Caki2 (cell line): Measurements from ENCODE around the gene PRRC2B. TPM values are rescaled to one million over a fixed set of nuclear protein-coding genes. Genes with fewer than 3 reads are reported as not detected.
"Not testable (repeated sequence)": the region's sequence is repeated elsewhere in the genome, so short reads cannot be mapped to it uniquely, and the experiment has no call there.

ENCODE experiments used
- DNase-seq: peaks from one replicate; pipeline ENCODE4 v3.0.0-alpha.2; 2015; ENCODE audit warnings: low read depth
- in situ Hi-C: cut with HindIII; loops from 2 replicates; pipeline ENCODE4 v1.10.0; 2016; ENCODE audit warnings: low sequenced_read_pairs, low pct_unique_long_range_greater_than_20kb, mixed read lengths
- total RNA-seq: library from RNA; depleted of rRNA; stranded (reverse); fragments of >200 nt; shearing (Covaris generic); gene quantifications from 2 replicates; pipeline ENCODE4 v1.2.3, GENCODE V29; 2014; ENCODE audit warnings: low replicate concordance; rRNA removed

The PRRC2B gene
- total RNA-seq = 35.4 and 36.8 TPM in 2 replicates

DNA sequence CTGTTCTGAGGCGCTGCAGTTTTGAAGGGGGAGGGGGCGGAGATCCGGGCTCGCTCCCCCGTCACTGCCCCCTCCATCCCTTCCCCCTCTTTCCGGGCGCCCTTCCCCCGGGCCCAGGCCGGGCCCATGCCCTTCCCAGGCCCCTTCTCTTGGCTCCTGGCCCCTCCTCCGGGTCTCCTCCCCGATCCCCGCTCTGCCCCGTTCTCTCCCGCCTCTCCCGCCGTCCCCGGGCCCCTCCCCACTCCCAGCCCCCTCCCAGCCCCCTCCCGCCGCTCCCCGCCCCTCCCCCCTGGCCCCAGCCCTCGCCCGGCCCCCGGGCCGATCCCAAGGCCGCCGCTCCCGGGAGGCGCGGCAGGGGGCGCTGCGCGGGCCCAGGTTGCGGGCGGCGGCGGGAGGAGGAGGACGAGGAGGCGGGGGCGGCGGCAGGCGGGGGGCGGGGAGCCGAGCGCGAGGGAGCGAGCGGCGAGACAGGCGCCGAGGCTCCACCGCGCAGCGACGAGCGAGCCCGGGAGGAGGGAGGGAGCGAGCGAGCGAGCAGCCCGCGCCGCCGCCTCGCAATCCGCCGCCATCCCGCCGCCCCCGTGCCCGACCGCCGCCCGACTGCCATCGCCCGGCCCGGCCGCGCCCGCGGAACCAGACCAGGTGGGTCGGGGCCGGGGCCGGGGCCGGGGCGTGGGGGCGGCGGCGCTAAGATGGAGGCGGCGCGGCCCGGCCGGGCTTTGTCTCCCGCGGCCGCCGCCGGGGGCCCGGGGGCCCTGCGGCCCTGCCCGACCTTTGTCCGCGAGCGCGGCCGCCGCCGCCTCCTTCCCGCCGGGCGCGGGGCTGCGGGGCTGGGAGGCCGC is at the start of gene PRRC2B:
Gene PRRC2B (plus strand): TSS at position 465 of the 842 bp plus-strand sequence. CDS start 36,059 bp downstream, outside the sequence.
- in situ Hi-C loops = no loop called here
- peak; percentile 61 for DNase-seq

DNA sequence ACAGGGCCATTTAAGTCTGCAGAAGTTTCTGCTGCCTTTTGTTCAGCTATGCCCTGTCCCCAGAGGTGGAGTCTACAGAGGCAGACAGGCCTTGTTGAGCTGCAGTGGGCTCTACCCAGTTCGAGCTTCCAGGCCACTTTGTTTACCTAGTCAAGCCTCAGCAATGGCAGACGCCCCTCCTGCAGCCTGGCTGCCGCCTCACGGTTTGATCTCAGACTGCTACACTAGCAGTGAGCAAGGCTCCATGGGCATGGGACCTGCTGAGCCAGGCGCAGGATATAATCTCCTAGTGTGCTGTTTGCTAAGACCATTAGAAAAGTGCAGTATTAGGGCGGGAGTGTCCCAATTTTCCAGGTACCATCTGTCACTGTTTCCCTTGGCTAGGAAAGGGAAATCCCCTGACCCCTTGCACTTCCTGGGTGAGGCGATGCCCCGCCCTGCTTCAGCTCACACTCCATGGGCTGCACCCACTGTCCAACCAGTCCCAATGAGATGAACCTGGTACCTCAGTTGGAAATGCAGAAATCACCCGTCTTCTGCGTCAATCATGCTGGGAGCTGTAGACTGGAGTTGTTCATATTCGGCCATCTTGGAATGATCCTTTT is 48.9 kb upstream of the PRRC2B start:
- in situ Hi-C loops, DNase-seq: not testable (repeated sequence)

DNA sequence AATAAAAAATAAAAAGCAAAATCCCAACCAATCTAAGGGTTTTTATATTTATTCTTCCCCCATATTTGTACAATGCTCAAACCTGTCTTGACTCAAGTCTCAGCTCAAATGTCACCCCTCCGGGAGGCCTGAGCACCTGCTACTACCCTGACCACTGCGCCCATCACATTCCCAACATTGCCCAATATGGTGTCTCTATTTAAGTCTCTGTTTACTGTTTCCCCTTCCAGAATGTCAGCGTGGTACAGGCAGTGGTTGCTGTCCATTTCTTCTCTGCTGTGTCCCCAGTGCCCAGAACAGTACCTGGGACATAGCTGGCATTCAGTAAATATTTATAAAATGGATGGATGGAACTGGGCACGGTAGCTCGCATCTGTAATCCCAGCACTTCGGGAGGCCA is 47.3 kb upstream of the PRRC2B start:
- no peak for DNase-seq
- in situ Hi-C loops = no loop called here

DNA sequence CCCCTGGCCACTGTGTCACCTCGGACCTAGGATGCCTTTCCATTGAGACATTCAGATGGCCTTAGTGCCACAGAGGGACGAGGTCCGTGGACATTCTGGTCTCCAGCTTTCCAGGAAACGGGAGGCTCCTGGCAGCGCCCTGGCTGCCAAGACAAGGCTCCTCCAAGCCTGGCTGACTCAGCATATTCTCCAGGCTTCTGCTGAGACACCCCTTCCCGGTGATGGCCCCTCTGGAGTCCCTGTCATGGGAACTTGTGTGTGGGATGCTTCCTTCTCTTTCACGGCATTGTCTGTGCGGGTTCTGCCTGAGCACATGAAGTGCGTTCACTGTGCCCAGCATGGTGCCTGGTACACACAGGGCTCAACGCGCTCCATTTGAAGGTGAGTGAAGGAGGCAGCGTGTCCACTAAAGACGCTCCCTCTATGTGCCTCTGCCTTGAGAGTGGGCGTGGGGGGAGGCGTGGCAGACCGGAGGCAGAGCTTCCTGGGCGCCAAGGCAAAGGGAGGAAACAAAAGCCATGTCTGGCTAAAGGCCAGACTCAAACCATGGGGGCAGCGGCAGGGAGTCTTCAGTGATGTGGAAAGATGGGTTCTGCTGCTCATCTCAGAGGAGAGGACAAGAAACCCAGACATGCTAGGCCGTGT is 46.4 kb upstream of the PRRC2B start:
- in situ Hi-C loops = no loop called here
- no peak for DNase-seq

DNA sequence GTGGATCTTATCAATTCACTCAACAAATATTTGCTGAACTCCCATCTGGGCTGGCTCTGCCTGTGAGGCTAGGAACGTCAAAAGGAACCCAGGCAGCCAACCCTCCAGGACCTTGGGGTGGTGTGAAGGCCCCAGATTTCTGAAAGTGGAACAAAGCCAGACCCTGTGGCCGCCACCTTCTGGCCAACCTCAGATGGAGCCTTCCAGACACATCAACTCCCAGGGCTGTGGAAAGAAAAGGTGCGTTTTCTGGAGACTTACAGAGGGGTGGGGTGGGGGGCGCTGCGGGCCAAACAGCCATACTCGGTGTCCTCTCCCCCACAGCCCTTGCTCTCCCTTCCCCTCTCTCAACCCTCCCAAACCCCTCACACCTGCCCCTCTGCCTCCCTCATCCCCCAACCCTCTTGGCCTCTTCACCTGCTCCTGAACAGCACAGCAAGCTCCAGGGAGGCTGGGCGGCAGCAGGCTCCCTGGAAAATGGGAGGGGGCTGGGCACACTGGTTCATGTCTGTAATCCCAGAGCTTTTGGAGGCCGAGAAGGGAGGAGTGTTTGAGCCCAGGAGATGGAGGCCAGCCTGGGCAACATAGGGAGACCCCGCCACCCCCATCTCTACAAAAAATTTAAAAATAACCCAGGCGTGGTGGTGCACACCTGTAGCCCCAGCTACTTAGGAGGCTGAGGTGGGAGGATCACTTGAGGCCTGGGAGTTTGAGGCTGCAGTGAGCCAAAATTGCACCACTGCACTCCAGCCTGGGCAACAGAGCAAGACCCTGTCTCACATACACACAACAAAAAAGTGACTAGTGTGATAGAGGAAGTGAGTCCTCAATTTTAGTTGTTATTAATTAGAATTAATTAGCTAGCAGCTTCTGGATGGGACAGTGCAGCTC is 45.0 kb upstream of the PRRC2B start:
- in situ Hi-C loops = no loop called here
- no peak for DNase-seq

DNA sequence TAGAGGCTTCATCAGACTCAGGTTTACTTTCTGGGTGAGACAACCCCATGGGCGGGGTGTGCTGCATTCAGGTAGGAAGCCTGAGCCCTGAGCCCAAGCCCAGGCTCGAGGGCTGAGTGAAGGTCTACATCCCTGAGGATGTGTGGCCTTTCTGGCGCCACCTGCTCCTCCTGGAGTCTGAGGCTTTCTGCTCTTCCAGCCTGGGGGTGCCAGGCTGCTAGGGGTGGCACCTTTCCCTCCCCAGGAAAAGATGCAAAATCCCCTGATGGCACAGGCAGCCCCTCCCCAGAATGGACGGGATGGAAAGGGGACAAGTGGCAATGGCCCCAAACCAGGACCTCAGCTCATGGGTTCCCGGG is 44.4 kb upstream of the PRRC2B start:
- no peak for DNase-seq
- in situ Hi-C loops = no loop called here

DNA sequence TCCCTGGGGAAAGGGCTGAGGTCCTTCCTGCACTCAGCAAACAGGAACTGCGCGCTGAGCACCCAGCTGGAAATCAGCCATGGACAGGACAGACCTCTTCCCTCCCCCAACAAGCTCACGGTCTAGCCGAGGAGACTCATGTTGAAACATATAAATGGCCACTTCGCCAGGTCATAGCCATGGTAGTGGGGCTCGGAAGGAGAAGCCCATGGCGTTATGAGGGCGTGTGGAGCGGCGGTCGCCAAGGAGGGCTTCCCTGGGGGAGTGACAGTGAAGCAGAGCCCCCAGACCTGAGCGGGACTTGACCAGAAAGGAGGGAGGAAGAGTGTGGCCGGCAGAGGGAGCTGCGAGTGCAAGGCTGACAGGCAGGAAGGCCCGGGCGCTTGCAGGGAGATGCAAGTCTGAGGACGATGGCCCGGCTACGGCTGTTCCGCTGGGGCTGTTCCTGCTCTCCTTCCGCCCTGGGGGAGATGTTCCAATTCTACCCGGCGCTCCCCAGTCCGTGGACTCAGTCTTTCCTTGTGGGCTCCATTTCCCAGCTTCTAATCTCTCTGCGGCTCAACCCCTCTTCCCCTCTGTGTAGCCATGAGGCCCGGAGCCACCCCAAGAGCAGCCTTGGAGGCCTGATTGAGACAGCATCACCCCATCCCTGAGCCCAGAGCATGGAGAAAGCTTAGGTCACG is 43.9 kb upstream of the PRRC2B start:
- in situ Hi-C loops = no loop called here
- DNase-seq = peak; percentile 85

DNA sequence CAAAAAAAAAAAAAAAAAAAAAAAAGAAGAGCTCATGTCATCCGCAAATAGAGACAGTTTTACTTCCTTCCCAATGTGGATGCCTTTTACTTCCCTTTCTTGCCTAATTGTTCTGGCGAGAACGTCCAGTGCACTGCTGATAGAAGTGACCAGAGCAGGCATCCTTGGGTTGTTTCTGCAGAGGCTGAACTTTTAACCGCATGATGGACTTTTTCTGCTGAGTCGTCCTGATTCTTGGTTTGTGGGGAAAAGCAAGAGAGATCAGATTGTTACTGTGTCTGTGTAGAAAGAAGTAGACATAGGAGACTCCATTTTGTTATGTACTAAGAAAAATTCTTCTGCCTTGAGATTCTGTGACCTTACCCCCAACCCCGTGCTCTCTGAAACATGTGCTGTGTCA is 37.4 kb upstream of the PRRC2B start:
- in situ Hi-C loops = not testable (repeated sequence)
- peak; percentile 61 for DNase-seq

DNA sequence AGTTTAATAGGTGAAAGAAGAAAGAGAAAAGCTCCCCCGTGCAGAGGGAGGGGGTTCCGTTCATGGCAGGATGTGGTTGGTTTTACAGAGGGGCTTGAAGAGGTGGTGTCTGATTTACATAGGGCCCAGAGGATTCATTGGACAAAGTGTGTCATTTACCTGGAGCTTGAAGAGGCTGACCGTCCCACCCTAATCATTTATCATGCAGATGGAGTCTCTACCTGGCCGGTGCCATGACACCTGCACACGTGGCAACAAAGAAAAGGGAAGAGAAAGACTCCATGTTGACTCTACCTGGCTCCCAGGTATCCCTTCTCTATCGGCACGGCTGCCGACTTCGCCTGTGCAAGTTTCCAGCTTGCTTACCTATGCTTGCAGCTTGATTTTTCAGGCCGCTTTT is 35.3 kb upstream of the PRRC2B start:
- in situ Hi-C loops = no loop called here
- DNase-seq = no peak

DNA sequence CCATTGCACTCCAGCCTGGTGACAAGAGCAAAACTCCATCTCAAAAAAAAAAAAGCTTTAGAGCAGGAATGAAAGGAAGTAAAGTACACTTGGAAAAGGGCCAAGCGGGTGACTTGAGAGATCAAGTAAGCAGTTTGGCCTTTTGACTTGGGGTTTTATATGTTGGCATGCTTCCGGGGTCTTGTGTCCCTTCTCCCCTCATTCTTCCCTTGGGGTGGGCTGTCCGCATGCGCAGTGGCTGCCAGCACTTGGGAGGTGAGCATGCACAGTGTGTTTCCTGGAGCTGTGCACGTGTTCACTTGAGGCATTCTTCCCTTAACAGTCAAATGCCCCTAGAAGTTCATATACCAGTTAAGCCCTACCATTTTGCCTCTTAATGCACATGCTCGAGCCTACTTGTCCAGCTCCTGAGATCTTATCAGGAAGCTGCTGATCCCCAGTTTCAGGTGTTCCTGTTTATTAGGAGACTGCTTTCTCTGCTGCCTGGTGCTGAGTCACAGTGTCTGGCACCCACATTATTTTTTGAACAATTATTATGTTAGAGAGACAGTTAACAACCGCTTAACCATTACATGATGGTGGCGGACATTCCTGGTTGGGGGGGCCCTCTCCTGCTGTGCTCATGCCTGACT is 32.6 kb upstream of the PRRC2B start:
- DNase-seq = peak; percentile 98
- in situ Hi-C loops = no loop called here

DNA sequence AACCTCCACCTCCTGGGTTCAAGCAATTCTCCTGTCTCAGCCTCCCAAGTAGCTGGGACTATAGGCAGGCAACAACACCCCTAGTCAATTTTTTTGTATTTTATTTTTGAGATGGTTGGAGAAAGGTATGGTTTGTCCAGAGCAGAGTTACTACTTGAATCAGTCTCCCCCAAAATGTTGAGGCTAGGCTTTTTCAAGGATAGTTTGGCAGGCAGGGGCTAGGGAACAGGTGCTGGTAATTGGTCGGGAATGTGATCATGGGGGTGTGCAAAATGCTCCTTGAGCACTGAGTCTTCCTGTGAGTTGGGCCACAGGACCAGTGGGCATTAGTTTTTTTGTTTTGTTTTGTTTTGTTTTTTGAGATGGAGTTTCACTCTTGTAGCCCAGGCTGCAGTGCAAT is 28.3 kb upstream of the PRRC2B start:
- DNase-seq = no peak
- in situ Hi-C loops = no loop called here

DNA sequence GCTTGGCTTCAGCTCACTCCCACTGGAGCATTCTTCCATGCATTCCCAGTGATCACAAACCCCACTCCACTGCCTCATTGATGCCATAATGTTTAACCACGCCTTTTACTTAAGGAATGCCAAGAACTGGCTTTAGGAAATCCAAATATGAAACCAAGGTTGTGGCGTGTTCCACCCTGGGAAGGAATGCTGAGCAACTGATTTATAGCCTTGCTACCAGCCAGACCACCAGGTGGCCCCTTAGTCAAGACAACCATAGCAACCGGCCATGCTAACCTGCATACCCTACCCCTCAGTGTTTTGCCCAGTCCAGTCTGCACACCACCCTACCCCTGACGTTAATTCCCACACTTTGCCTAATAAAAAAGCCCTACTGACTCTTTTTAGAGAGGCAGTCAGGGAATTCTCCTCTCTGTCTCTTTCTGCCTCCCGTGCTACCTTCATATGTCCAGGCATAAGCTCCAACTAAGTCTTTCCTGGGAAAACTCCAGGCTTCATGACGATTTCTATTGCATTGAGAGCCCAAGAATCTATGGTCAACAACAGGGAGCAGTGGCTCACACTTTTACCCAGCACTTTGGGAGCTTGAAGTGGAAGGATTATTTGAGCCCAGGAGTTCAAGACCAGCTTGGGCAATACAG is 27.0 kb upstream of the PRRC2B start:
- peak; percentile 87 for DNase-seq
- in situ Hi-C loops = no loop called here

DNA sequence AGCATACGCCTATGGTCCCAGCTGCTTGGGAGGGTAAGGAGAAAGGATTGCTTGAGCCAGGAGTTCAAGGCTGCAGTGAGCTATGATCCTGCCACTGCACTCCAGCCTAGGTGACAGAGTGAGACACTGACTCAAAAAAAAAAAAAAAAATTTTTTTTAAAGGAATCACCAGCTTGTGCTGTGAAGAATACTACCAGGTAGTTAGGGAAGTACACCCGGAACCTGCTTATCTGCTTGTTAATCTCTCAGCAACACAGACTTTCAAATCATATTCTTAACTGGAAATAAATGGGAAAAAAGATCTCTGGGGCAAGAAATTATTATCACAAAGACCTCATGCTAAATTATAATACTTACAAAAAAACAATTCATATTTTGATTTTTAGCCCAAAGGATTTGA is 26.4 kb upstream of the PRRC2B start:
- DNase-seq = no peak
- in situ Hi-C loops = no loop called here

DNA sequence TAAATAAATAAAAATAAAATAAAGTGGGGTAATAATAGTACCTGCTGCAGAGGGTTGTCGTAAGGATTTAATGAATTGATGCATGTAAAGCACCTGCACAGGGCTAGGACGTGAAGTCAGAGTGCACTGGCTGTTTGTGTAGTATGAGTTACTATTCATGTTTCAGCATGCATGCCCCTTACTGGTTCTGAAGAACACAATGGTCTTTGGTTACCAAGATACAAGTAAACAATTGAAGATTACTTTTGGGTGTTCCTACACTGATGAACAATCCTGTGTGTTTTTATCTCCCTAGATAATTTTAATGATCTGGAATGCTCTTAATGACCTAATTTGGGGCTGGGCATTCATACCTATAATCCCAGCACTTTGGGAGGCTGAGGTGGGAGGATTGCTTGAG is 23.2 kb upstream of the PRRC2B start:
- no peak for DNase-seq
- in situ Hi-C loops = no loop called here

DNA sequence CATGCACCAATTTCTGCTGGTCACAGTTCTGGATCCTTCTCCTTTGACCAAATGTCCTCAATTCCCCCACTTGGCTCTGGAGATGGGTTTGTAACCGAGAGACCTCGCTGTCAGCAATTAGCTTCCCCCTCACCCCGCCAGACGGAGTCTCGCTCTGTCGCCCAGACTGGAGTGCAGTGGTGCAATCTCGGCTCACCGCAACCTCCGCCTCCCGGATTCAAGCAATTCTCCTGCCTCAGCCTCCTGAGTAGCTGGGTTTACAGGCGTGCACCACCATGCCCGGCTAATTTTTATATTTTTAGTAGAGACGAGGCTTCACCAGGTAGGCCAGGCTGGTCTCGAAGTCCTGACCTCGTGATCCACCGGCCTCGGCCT is 21.3 kb upstream of the PRRC2B start:
- DNase-seq, in situ Hi-C loops: not testable (repeated sequence)

DNA sequence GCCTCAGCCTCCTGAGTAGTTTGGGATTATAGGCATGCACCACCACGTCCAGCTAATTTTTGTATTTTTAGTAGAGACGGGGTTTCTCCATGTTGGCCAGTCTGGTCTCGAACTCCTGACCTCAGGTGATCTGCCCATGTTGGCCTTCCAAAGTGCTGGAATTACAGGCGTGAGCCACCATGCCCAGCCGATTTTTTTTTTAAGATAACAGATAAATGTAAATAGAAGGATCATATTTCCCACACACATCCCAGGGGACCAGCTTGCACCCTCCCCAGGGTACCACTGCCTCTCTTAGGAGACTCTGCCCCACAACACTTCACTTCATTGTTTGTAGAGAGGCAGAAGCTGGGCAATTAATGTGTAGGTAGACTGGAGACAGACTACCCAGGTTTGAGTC is 19.2 kb upstream of the PRRC2B start:
- DNase-seq, in situ Hi-C loops: not testable (repeated sequence)

DNA sequence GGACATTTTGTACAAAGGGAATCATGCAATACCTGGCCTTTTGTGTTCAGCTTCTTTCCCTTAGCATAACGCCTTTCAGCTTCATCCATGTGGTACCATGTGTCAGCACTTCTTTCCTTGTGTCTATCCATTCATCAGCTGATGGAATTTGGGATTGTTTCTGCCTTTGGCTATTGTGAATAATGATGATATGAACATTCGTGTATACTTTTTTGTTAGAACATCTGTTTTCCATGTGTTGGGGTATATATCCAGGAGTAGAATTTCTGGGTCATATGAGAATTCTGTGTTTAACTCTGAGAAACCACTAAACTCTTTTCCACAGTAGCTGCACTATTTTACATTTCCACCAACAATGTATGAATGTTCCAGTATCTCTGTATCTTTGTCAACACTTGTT is 14.8 kb upstream of the PRRC2B start:
- no peak for DNase-seq
- in situ Hi-C loops = no loop called here
